Loucy (cell line): ENCODE results near the gene LIPN.

Source experiments
- H2AFZ ChIP-seq: fragments of 200-600 bp; sonication (generic); 2 replicates; pipeline ENCODE4 v1.6.0; 2016; ENCODE audit warnings: antibody characterized with exemption, mild to moderate bottlenecking, low read length, moderate library complexity
- H3F3A ChIP-seq: fragments of 200-600 bp; 2 replicates; pipeline ENCODE4 v1.6.0; 2016; ENCODE audit warnings: antibody characterized with exemption, low read depth, mild to moderate bottlenecking
- H3K27me3 ChIP-seq: fragments of 200-600 bp; sonication (generic); 2 replicates; pipeline ENCODE4 v1.6.1; 2014; ENCODE audit warnings: low read length, mild to moderate bottlenecking; ENCODE audit not compliant: insufficient read depth, poor library complexity, severe bottlenecking
- H3K36me3 ChIP-seq: fragments of 200-600 bp; sonication (generic); 2 replicates; pipeline ENCODE4 v1.6.1; 2016; ENCODE audit warnings: low read length; ENCODE audit not compliant: insufficient read depth
- H3K4me1 ChIP-seq: fragments of 200-600 bp; sonication (generic); 2 replicates; pipeline ENCODE4 v1.5.1; 2014; ENCODE audit warnings: low read length, mild to moderate bottlenecking; ENCODE audit not compliant: insufficient read depth, poor library complexity, severe bottlenecking
- H3K4me2 ChIP-seq: fragments of 200-600 bp; sonication (generic); 2 replicates; pipeline ENCODE4 v1.6.0; 2014; ENCODE audit warnings: antibody characterized with exemption, low read length, low read depth, mild to moderate bottlenecking; ENCODE audit not compliant: poor library complexity, severe bottlenecking
- H3K4me3 ChIP-seq: fragments of 200-600 bp; sonication (generic); 2 replicates; pipeline ENCODE4 v1.5.1; 2014; ENCODE audit warnings: low read length, mild to moderate bottlenecking, mixed read lengths; ENCODE audit not compliant: poor library complexity, severe bottlenecking
- H3K79me2 ChIP-seq: fragments of 200-600 bp; sonication (generic); 2 replicates; pipeline ENCODE4 v1.6.1; 2014; ENCODE audit warnings: low read length; ENCODE audit not compliant: insufficient read depth
- H3K9ac ChIP-seq: fragments of 200-600 bp; sonication (generic); 2 replicates; pipeline ENCODE4 v1.6.0; 2014; ENCODE audit warnings: mild to moderate bottlenecking, low read depth, low read length, moderate library complexity; ENCODE audit not compliant: poor library complexity, severe bottlenecking
- H3K9me2 ChIP-seq: fragments of 200-600 bp; sonication (generic); replicated peaks from 2 replicates; pipeline ENCODE4 v1.6.1; 2016; ENCODE audit warnings: low read depth, low read length, mixed read lengths
- H3K9me3 ChIP-seq: fragments of 200-600 bp; sonication (generic); 2 replicates; pipeline ENCODE4 v1.6.1; 2014; ENCODE audit warnings: mild to moderate bottlenecking, antibody characterized with exemption, low read length, low read depth; ENCODE audit not compliant: insufficient read depth
- H4K20me1 ChIP-seq: fragments of 200-600 bp; sonication (generic); 2 replicates; pipeline ENCODE4 v1.6.0; 2014; ENCODE audit warnings: antibody characterized with exemption, low read length, mild to moderate bottlenecking; ENCODE audit not compliant: insufficient read depth, poor library complexity, severe bottlenecking
- EZH2phosphoT487 ChIP-seq: fragments of 200-600 bp; IDR thresholded peaks from 2 replicates; pipeline ENCODE4 v1.6.1; 2018; ENCODE audit warnings: antibody characterized with exemption, mild to moderate bottlenecking, moderate library complexity, borderline replicate concordance
- TF ChIP-seq, protein P1 (sequence below): fragments of 200-600 bp; sonication (generic); conservative IDR thresholded peaks from 2 replicates; pipeline ENCODE4 v1.5.1; 2014; ENCODE audit warnings: mild to moderate bottlenecking, antibody characterized with exemption, low read length

Gene LIPN

DNA sequence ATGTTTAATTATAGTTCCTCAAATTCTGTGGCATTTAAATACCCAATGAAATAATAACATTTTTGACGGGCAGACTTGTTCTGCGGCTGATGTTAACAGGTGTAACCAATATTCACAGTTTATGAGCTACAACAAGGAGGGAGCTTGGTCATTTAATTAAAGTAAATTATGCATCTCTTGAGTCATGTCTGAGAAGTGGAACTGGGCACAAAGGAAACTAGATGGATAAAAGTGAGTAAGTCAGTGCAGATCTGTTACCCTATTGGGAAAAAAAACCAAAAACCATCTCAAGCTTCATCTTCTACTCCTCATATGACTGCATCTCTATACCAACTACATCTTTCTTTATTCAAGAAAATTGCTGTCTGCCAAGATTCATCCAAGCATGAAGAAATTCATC, 67.9 kb downstream of the LIPN start:
- Histone ChIP-seq H3K36me3 (no peaks in the 10 kb centered on the region), H3K4me1 (peaks cover 25% of the 10 kb centered on the region), H3F3A (no peaks in the 10 kb centered on the region), H3K27me3 (no peaks in the 10 kb centered on the region), H3K9me2 (no peaks in the 10 kb centered on the region), H3K9me3 (no peaks in the 10 kb centered on the region), H3K4me2 (no peak overlapping the region), H2AFZ (no peak overlapping the region), H3K79me2 (no peaks in the 10 kb centered on the region), H3K4me3 (no peak overlapping the region), H3K9ac (no peak overlapping the region), H4K20me1 (no peaks in the 10 kb centered on the region)
- TF ChIP-seq, protein P1, sequence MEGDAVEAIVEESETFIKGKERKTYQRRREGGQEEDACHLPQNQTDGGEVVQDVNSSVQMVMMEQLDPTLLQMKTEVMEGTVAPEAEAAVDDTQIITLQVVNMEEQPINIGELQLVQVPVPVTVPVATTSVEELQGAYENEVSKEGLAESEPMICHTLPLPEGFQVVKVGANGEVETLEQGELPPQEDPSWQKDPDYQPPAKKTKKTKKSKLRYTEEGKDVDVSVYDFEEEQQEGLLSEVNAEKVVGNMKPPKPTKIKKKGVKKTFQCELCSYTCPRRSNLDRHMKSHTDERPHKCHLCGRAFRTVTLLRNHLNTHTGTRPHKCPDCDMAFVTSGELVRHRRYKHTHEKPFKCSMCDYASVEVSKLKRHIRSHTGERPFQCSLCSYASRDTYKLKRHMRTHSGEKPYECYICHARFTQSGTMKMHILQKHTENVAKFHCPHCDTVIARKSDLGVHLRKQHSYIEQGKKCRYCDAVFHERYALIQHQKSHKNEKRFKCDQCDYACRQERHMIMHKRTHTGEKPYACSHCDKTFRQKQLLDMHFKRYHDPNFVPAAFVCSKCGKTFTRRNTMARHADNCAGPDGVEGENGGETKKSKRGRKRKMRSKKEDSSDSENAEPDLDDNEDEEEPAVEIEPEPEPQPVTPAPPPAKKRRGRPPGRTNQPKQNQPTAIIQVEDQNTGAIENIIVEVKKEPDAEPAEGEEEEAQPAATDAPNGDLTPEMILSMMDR: no peak
- TF ChIP-seq EZH2phosphoT487: no peak

DNA sequence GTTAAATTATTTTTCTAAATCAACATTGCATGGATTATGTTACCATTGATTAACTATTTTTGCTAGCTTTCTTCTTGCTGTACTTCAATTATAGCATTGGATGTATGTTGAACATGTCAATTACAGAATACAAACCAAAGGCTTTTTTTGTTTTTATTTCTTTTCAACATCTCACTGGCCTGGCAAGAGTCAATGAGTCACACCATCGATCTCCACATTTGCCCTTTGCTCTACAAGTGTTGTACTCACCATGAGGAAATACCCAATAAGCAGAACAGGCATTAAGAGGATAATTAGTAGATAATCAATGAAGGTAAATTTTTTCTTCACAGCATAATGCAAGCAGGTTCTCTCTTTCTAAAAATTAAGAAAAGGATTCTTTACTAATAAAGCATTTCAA, 68.5 kb downstream of the LIPN start:
- no peaks in the 10 kb centered on the region for H3K27me3 ChIP-seq
- H3K9me2 ChIP-seq: no peaks in the 10 kb centered on the region

More for the DNA sequence above, 68.5 kb downstream of the LIPN start:
- Histone ChIP-seq H3K79me2 (no peaks in the 10 kb centered on the region), H3F3A (no peaks in the 10 kb centered on the region), H3K9me3 (no peaks in the 10 kb centered on the region), H3K9ac (no peak overlapping the region), H2AFZ (no peak overlapping the region), H3K4me1 (peaks cover 32% of the 10 kb centered on the region), H3K4me2 (no peak overlapping the region), H4K20me1 (no peaks in the 10 kb centered on the region), H3K4me3 (no peak overlapping the region), H3K36me3 (no peaks in the 10 kb centered on the region)
- no peak for TF ChIP-seq EZH2phosphoT487
- TF ChIP-seq, protein P1: no peak
